DND-41 (cell line): ENCODE data around the gene OR2D3.
"Not testable (repeated sequence)": the region's sequence is repeated elsewhere in the genome, so short reads cannot be mapped to it uniquely, and the experiment has no call there.

ENCODE experiments used
- EZH2 ChIP-seq: IDR thresholded peaks from 3 replicates; pipeline ENCODE4 v1.6.1; 2012; ENCODE audit warnings: borderline replicate concordance, low read depth, mild to moderate bottlenecking, moderate library complexity, low read length, inconsistent platforms; ENCODE audit not compliant: severe bottlenecking
- TF ChIP-seq, protein P1 (sequence below): IDR thresholded peaks from 2 replicates; pipeline ENCODE4 v1.5.1; 2012; ENCODE audit warnings: borderline replicate concordance, low read length, moderate library complexity, mild to moderate bottlenecking; ENCODE audit not compliant: poor library complexity, severe bottlenecking; ENCODE audit errors: extremely low read depth

DNA sequence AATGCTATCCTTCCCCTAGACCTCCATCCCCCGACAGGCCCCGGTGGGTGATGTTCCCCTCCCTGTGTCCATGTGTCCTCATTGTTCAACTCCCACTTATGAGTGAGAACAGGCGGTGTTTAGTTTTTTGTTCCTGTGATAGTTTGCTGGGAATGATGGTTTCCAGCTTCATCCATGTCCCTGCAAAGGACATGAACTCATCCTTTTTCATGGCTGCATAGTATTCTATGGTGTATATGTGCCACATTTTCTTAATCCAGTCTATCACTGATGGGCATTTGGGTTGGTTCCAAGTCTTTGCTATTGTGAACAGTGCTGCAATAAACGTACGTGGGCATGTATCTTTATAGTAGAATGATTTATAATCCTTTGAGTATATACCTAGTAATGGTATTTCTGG lies 33.1 kb upstream of the OR2D3 start:
- TF ChIP-seq, protein P1, sequence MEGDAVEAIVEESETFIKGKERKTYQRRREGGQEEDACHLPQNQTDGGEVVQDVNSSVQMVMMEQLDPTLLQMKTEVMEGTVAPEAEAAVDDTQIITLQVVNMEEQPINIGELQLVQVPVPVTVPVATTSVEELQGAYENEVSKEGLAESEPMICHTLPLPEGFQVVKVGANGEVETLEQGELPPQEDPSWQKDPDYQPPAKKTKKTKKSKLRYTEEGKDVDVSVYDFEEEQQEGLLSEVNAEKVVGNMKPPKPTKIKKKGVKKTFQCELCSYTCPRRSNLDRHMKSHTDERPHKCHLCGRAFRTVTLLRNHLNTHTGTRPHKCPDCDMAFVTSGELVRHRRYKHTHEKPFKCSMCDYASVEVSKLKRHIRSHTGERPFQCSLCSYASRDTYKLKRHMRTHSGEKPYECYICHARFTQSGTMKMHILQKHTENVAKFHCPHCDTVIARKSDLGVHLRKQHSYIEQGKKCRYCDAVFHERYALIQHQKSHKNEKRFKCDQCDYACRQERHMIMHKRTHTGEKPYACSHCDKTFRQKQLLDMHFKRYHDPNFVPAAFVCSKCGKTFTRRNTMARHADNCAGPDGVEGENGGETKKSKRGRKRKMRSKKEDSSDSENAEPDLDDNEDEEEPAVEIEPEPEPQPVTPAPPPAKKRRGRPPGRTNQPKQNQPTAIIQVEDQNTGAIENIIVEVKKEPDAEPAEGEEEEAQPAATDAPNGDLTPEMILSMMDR: not testable (repeated sequence)
- not testable (repeated sequence) for TF ChIP-seq EZH2
